Panc1 (cell line): ENCODE data around the gene CDH23. TPM values are rescaled to one million over a fixed set of nuclear protein-coding genes. Genes with fewer than 3 reads are reported as not detected.

ENCODE experiments used
- ATAC-seq: fragments of 200-7000 bp; cut with Tn5 transposase; 2 replicates; pipeline ENCODE4 v1.9.1; 2020; ENCODE audit warnings: mild to moderate bottlenecking, moderate library complexity
- BruUV-seq: library from RNA; stranded (reverse); fragments of 400-500 nt; replicated peaks from 2 replicates; lab custom pipeline; 2021; lab: Mats Ljungman, UMichigan
- CTCF ChIA-PET: fragments of 300-600 bp; sonication (Branson Sonifier 250); formaldehyde crosslinking; loops from one replicate; lab custom pipeline; 2022; ENCODE audit warnings: antibody characterized with exemption; lab: Charles Lee
- POLR2A ChIA-PET: fragments of 300-600 bp; sonication (Branson Sonifier 250); formaldehyde crosslinking; loops from one replicate; lab custom pipeline; 2022; ENCODE audit warnings: antibody characterized with exemption; lab: Charles Lee
- DNase-seq: peaks from one replicate; pipeline ENCODE4 v3.0.0-alpha.2; 2010; ENCODE audit warnings: low read depth, low spot score
- H3K27ac ChIP-seq: 2 replicates; pipeline ENCODE4 v1.5.1; 2011; ENCODE audit warnings: mild to moderate bottlenecking, low read length, inconsistent platforms
- H3K27me3 ChIP-seq: fragments of 200-500 bp; sonication (Bioruptor generic); 2 replicates; pipeline ENCODE4 v1.6.0; 2014; ENCODE audit warnings: low read length, inconsistent platforms; ENCODE audit not compliant: control insufficient read depth, insufficient read depth
- H3K36me3 ChIP-seq: fragments of 200-500 bp; sonication (Bioruptor generic); 2 replicates; pipeline ENCODE4 v1.5.1; 2014; ENCODE audit warnings: inconsistent platforms, mild to moderate bottlenecking, low read length, moderate library complexity; ENCODE audit not compliant: control insufficient read depth, insufficient read depth
- H3K4me1 ChIP-seq: 2 replicates; pipeline ENCODE4 v1.5.1; 2011; ENCODE audit warnings: inconsistent platforms, mild to moderate bottlenecking, low read length, moderate library complexity; ENCODE audit not compliant: control insufficient read depth, insufficient read depth
- H3K4me3 ChIP-seq, 2 experiments: 2 replicates each; pipeline ENCODE4 v1.5.1; 2011 to 2012; ENCODE audit warnings: low read depth in 2 of 2, low read length in 2 of 2, mild to moderate bottlenecking in 2 of 2, inconsistent platforms in 1 of 2, moderate library complexity in 1 of 2
- H3K9me3 ChIP-seq: fragments of 200-500 bp; sonication (Bioruptor generic); 2 replicates; pipeline ENCODE4 v1.5.1; 2014; ENCODE audit warnings: low read depth, mild to moderate bottlenecking, inconsistent platforms, low read length, moderate library complexity; ENCODE audit not compliant: control insufficient read depth, insufficient read depth
- POLR2AphosphoS5 ChIP-seq: IDR thresholded peaks from 2 replicates; pipeline ENCODE4 v1.6.1; 2012; ENCODE audit warnings: mild to moderate bottlenecking, low read depth, low read length, moderate library complexity
- SIN3A ChIP-seq: IDR thresholded peaks from 2 replicates; pipeline ENCODE4 v1.6.1; 2012; ENCODE audit warnings: low read depth, mild to moderate bottlenecking, low read length, moderate library complexity, borderline replicate concordance; ENCODE audit not compliant: insufficient read depth
- TCF7L2 ChIP-seq: IDR thresholded peaks from 2 replicates; pipeline ENCODE4 v1.6.1; 2011; ENCODE audit warnings: mild to moderate bottlenecking, low read depth, low read length, inconsistent platforms
- in situ Hi-C: cut with HindIII; loops from 2 replicates; pipeline ENCODE4 v1.10.0; 2016; ENCODE audit warnings: low sequenced_read_pairs, low pct_unique_long_range_greater_than_20kb
- intact Hi-C: fragments of 100-400 bp; cut with micrococcal nuclease; formaldehyde crosslinking; loops from one replicate; pipeline ENCODE4 v1.10.0; 2022; ENCODE audit not compliant: unreplicated experiment
- total RNA-seq: library from RNA; stranded (reverse); gene quantifications from one replicate; pipeline ENCODE4 v1.2.1, GENCODE V29; 2021; ENCODE audit not compliant: unreplicated experiment
- TF ChIP-seq, protein P1 (sequence below), 2 experiments: IDR thresholded peaks; 2 replicates each; pipeline ENCODE4 v1.6.1; 2011 to 2012; ENCODE audit warnings: low read depth in 2 of 2, control low read depth in 1 of 2, low read length in 1 of 2, mild to moderate bottlenecking in 1 of 2, moderate library complexity in 1 of 2; ENCODE audit not compliant: insufficient read depth in 1 of 2
- TF ChIP-seq, protein P2 (sequence below): fragments of 450-650 bp; IDR thresholded peaks from 2 replicates; pipeline ENCODE4 v1.5.1; 2017; ENCODE audit warnings: mild to moderate bottlenecking

Gene CDH23
- total RNA-seq, 1 experiment from 2014 or later: 2.7 TPM

DNA sequence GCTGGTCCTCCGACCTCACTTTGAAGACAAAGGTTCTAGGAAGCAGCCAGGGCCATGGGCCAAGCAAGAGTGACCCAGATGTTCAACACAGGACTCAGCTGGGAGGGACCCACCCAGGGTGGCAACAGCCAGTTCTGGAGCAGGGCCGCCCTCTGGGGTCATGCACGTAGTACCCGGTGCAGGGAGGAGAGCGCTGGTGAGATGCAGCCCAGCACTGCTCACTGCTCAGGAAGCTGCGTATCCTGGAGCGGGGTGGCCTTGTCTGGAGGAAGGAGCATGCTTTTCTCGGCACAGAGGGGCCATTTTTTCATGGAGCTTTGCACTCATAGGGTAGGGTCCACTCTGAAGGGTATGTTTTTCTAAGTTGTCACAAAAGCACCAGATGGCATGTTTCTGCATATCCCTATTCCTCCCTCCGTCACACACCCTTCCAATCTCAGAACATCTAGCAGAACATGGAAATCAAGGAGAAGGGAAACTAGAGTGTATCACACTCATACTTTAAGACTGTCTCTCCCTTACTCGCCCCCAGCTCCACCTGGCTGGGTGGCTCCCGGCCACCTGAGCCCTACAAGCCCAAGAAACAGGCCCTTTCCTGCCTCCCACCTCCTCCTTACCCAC is 132.6 kb downstream of the CDH23 start:
- ChIA-PET POLR2A (no interaction called here), CTCF (no interaction called here)
- BruUV-seq: no TSS peak
- H3K36me3 ChIP-seq: no peaks in the 10 kb centered on the region
- in situ Hi-C loops (no loop called here), intact Hi-C loops (no loop called here)
- DNase-seq (no peak), ATAC-seq (no peak)
- no peaks in the 10 kb centered on the region for H3K4me1 ChIP-seq
- no peak for TF ChIP-seq SIN3A
- TF ChIP-seq, protein P1, sequence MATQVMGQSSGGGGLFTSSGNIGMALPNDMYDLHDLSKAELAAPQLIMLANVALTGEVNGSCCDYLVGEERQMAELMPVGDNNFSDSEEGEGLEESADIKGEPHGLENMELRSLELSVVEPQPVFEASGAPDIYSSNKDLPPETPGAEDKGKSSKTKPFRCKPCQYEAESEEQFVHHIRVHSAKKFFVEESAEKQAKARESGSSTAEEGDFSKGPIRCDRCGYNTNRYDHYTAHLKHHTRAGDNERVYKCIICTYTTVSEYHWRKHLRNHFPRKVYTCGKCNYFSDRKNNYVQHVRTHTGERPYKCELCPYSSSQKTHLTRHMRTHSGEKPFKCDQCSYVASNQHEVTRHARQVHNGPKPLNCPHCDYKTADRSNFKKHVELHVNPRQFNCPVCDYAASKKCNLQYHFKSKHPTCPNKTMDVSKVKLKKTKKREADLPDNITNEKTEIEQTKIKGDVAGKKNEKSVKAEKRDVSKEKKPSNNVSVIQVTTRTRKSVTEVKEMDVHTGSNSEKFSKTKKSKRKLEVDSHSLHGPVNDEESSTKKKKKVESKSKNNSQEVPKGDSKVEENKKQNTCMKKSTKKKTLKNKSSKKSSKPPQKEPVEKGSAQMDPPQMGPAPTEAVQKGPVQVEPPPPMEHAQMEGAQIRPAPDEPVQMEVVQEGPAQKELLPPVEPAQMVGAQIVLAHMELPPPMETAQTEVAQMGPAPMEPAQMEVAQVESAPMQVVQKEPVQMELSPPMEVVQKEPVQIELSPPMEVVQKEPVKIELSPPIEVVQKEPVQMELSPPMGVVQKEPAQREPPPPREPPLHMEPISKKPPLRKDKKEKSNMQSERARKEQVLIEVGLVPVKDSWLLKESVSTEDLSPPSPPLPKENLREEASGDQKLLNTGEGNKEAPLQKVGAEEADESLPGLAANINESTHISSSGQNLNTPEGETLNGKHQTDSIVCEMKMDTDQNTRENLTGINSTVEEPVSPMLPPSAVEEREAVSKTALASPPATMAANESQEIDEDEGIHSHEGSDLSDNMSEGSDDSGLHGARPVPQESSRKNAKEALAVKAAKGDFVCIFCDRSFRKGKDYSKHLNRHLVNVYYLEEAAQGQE (IDR thresholded peaks at IDR 0.05; ENCODE audit: insufficient read depth in 1 of 2, low read depth in 2 of 2, low read length in 1 of 2): no peak
- TF ChIP-seq, protein P2, sequence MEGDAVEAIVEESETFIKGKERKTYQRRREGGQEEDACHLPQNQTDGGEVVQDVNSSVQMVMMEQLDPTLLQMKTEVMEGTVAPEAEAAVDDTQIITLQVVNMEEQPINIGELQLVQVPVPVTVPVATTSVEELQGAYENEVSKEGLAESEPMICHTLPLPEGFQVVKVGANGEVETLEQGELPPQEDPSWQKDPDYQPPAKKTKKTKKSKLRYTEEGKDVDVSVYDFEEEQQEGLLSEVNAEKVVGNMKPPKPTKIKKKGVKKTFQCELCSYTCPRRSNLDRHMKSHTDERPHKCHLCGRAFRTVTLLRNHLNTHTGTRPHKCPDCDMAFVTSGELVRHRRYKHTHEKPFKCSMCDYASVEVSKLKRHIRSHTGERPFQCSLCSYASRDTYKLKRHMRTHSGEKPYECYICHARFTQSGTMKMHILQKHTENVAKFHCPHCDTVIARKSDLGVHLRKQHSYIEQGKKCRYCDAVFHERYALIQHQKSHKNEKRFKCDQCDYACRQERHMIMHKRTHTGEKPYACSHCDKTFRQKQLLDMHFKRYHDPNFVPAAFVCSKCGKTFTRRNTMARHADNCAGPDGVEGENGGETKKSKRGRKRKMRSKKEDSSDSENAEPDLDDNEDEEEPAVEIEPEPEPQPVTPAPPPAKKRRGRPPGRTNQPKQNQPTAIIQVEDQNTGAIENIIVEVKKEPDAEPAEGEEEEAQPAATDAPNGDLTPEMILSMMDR: no peak
- TF ChIP-seq TCF7L2: no peak
- TF ChIP-seq POLR2AphosphoS5: no peak
- no peak overlapping the region for H3K4me3 ChIP-seq
- H3K27me3 ChIP-seq: no peaks in the 10 kb centered on the region
- no peaks in the 10 kb centered on the region for H3K9me3 ChIP-seq
- no peak overlapping the region for H3K27ac ChIP-seq

DNA sequence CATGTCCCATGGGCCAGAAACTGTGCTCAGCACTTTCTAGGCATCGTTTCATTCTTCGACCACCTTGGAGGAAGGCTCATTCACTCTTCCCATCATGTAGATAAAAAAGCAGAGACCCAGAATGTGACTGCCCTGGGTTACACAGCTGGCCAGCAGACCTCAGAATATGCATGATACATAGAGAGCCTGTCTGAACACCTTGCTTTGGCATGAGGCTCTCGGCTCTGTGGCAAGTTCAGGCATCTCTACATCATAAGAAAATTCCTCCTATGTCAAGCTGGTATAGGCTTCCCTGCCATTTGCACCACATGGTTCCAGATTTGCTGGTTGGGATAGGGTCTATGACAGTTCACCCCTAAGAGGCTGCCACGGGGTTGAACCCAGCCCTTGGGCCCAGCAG is 134.1 kb downstream of the CDH23 start:
- BruUV-seq: no TSS peak
- Histone ChIP-seq H3K36me3 (no peaks in the 10 kb centered on the region), H3K9me3 (no peaks in the 10 kb centered on the region), H3K27ac (no peak overlapping the region), H3K27me3 (no peaks in the 10 kb centered on the region), H3K4me3 (no peak overlapping the region), H3K4me1 (no peaks in the 10 kb centered on the region)
- TF ChIP-seq POLR2AphosphoS5 (no peak), TCF7L2 (no peak), SIN3A (no peak)
- TF ChIP-seq, protein P2: no peak
- TF ChIP-seq, protein P1 (IDR thresholded peaks at IDR 0.05; ENCODE audit: insufficient read depth in 1 of 2, low read depth in 2 of 2, low read length in 1 of 2): no peak
- DNase-seq: no peak
- in situ Hi-C loops: no loop called here
- ChIA-PET CTCF (no interaction called here), POLR2A (no interaction called here)
- intact Hi-C loops: no loop called here
- no peak for ATAC-seq
